GM21786 (cell line): ENCODE data around the gene SH3TC1.

Experiments used
- ATAC-seq: cut with Tn5 transposase; IDR thresholded peaks from one replicate; pipeline ENCODE4 v1.9.1; 2021; ENCODE audit not compliant: unreplicated experiment

SH3TC1 gene

GRCh38 chr4:8259743-8260430 is 60.8 kb downstream of the SH3TC1 start:
- no peak for ATAC-seq

- no peak for ATAC-seq
Observed at GRCh38 chr4:8260656-8261111, 61.6 kb downstream of the SH3TC1 start.

- ATAC-seq: no peak
Observed at GRCh38 chr4:8261851-8262535, 62.9 kb downstream of the SH3TC1 start.

- ATAC-seq: no peak
Observed at GRCh38 chr4:8262637-8263322, 63.7 kb downstream of the SH3TC1 start.

GRCh38 chr4:8263397-8263796 is 64.3 kb downstream of the SH3TC1 start:
- no peak for ATAC-seq

GRCh38 chr4:8264106-8264505 is 65.0 kb downstream of the SH3TC1 start:
- ATAC-seq: no peak

GRCh38 chr4:8265171-8265929 is 66.3 kb downstream of the SH3TC1 start:
- no peak for ATAC-seq

GRCh38 chr4:8266088-8266487 is 67.0 kb downstream of the SH3TC1 start:
- ATAC-seq: no peak

GRCh38 chr4:8266508-8266907 is 67.4 kb downstream of the SH3TC1 start:
- ATAC-seq: no peak

GRCh38 chr4:8267077-8267476 is 68.0 kb downstream of the SH3TC1 start:
- peak; percentile 60 for ATAC-seq

GRCh38 chr4:8268211-8268610 is 69.1 kb downstream of the SH3TC1 start:
- no peak for ATAC-seq

GRCh38 chr4:8268901-8269534 is 69.9 kb downstream of the SH3TC1 start:
- no peak for ATAC-seq

- no peak for ATAC-seq
Observed at GRCh38 chr4:8269535-8270417, 70.7 kb downstream of the SH3TC1 start, which contains the start of gene HTRA3. Gene HTRA3 (plus strand): TSS chr4:8269754. CDS start chr4:8269969, 215 bp downstream.

- no peak for ATAC-seq
Observed at GRCh38 chr4:8270418-8270771, 71.3 kb downstream of the SH3TC1 start.

- ATAC-seq: no peak
Observed at GRCh38 chr4:8270912-8271815, 72.1 kb downstream of the SH3TC1 start.

GRCh38 chr4:8271821-8272220 is 72.7 kb downstream of the SH3TC1 start:
- no peak for ATAC-seq

GRCh38 chr4:8272472-8273428 is 73.7 kb downstream of the SH3TC1 start:
- ATAC-seq: no peak

GRCh38 chr4:8273450-8273849 is 74.4 kb downstream of the SH3TC1 start:
- ATAC-seq: no peak
